GM12874 (cell line): ENCODE data around the gene EGFR.

Experiments used
- TF ChIP-seq, protein P1 (sequence below): IDR thresholded peaks from 2 replicates; pipeline ENCODE4 v1.5.1; 2011; ENCODE audit warnings: low read depth, mild to moderate bottlenecking, control low read depth, low read length, moderate library complexity; ENCODE audit not compliant: insufficient read depth

EGFR gene

DNA sequence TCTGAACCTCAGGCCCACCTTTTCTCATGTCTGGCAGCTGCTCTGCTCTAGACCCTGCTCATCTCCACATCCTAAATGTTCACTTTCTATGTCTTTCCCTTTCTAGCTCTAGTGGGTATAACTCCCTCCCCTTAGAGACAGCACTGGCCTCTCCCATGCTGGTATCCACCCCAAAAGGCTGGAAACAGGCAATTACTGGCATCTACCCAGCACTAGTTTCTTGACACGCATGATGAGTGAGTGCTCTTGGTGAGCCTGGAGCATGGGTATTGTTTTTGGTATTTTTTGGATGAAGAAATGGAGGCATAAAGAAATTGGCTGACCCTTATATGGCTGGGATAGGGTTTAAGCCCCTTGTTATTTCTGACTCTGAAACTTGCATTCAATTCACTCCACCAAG is 156.0 kb downstream of the EGFR start:
- TF ChIP-seq, protein P1, sequence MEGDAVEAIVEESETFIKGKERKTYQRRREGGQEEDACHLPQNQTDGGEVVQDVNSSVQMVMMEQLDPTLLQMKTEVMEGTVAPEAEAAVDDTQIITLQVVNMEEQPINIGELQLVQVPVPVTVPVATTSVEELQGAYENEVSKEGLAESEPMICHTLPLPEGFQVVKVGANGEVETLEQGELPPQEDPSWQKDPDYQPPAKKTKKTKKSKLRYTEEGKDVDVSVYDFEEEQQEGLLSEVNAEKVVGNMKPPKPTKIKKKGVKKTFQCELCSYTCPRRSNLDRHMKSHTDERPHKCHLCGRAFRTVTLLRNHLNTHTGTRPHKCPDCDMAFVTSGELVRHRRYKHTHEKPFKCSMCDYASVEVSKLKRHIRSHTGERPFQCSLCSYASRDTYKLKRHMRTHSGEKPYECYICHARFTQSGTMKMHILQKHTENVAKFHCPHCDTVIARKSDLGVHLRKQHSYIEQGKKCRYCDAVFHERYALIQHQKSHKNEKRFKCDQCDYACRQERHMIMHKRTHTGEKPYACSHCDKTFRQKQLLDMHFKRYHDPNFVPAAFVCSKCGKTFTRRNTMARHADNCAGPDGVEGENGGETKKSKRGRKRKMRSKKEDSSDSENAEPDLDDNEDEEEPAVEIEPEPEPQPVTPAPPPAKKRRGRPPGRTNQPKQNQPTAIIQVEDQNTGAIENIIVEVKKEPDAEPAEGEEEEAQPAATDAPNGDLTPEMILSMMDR = no peak

DNA sequence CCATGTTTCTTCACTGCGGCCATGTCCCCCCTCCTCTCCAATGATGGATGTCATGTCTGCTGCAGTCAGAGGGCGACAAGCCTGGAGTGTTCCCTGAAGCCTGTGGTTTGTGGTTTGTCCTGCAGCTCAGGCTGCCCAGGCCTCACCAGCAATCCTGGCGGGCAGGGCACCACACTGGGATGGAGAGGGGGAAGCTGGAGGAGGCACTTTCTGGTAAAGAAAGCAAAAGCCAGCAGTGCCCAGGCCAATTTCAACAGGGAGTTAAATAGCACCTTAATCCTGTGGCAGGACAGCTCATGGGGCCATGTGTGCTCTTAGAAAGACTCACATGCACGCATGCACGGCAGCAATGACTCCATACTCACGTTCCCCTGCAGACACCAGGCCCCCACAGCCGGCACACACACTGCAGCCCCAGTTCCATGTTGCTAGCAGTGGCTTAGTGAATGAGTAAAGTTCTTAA is 158.3 kb downstream of the EGFR start:
- TF ChIP-seq, protein P1 = no peak

DNA sequence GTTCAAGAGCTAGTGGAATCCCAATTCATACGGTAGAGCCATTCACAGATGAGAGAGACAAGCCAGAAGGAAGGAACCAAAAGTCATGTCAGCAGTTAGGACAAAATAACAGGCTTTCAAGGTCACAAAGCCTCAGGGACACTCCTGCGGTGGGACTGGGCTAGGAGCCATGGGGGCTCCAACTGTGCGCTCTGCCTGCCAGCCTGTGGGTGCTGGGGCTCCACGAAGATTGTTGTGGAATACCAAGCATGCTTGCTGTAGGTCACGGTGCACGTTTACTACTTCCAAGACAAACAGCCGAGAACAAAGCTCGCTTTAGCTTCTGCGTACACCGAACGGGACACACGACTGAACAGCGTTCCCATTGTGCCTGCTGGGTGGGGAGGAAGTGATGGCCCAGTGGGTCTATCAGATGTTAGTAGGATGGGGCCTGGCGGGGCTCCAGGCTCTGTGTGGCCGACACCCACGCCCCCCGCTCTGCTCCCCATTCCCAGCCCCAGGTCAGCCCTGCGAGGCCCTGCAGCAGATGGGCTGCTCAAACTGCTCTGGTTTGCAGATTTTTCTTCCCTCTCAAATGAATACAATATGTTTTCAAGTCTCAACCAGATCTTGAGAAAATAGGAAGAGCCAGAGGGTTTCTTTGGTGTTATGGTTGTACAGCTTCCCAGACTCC is 158.9 kb downstream of the EGFR start:
- TF ChIP-seq, protein P1 = no peak

DNA sequence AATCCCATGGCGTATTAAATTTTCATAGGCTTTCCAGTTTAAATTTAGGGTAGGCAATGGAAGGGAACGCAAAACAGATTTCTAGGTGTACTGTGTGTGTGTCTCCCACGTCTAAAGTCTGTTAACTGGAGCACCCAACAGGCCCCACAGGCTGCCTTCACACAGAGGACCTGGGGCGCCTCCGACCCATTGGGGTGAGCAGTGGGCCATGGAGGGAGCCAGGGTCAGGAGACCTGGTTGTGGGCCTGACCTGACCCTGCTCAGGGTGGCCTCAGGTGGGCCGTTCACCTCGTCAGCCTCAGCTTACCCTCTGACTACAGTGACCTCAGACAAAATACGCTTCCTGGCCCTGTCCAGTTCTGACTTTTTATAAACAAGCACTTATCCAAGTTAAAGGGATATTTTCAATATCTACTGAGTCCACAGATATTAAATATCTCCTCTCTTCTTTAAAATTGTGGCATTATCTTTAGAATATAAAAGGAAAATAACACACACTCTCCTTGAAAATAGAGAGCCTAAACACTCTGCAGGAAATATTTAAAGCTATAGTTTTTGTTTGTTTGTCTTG is 159.6 kb downstream of the EGFR start:
- TF ChIP-seq, protein P1 = no peak

DNA sequence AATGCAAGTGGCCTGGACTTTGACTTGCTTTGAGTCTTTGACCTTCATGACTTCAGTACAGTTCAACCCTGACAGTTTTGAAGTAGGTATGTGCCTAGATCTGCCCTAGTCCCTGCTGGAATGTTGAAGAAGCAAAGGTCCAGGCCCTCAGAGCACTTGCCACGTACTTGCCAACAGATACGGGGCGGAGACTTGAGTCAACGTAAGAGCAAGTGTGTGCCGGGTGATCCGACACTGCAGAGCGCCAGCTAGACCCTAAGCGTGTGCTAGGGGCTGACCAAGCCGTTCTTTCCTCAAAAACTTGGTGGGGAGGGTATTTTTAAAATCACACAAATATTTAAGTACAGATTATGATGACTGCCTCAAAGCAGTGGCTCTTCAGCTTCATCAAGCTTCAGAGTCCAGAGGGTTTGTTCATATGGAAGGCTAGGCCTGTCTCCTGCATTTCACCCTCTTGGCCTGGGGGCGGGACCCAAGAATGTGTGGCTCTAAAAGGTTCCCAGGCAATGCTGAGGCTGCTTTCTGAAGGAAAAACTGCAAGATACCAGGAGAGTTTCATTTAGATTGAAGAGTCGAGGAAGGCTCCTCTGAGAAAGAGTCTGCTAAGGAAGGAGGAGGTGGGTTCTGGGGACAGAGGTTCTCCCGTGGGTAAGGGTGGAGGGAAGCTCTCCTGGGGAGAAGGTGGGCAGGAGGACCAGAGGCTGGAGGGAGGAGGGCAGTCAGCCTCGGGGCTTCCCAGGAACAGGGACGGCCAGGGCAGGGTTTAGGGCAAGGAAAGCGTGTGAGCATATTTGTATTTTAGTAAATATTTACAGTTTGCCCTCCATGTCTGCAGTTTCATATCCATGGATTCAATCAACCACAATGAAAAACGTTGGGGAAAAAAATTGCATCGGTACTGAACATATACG is 160.3 kb downstream of the EGFR start:
- TF ChIP-seq, protein P1 = no peak

DNA sequence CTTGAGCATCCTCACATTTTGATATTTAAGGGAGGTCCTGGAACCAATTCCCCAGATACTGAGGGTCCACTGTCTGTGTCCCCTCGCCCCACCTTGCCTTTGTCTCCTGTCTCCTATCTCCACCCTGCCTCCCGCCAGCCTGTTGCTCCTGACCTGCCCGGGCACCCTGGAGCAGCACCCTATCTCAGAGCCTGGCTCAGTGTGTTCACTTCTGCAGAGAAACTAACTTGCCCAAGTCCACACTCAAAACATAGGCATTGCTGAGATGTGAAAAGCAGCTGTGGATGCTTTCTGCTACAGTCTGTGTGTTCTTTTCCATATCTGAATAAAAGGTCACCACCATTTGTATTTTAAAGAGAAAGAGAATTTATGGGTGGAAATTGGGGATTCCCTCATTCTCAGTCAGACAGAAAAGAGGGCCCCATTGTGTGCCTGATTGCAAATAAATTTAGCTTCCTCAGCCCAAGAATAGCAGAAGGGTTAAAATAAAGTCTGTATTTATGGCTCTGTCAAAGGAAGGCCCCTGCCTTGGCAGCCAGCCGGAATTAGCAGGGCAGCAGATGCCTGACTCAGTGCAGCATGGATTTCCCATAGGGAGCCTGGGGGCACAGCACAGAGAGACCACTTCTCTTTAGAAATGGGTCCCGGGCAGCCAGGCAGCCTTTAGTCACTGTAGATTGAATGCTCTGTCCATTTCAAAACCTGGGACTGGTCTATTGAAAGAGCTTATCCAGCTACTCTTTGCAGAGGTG is 161.3 kb downstream of the EGFR start:
- TF ChIP-seq, protein P1 = no peak
